Epithelial cell of esophagus (primary cell): ENCODE data around the gene LRP8.

Experiments used
- DNase-seq: peaks from one replicate; pipeline ENCODE4 v3.0.0; 2010; ENCODE audit warnings: low read depth
- H3K4me3 ChIP-seq: 2 replicates; pipeline ENCODE4 v1.5.1; 2011; ENCODE audit warnings: mild to moderate bottlenecking, low read length, control low read depth
- TF ChIP-seq, protein P1 (sequence below): IDR thresholded peaks from 2 replicates; pipeline ENCODE4 v1.5.1; 2011; ENCODE audit warnings: low read depth, mild to moderate bottlenecking, low read length, control low read depth, inconsistent platforms; ENCODE audit not compliant: insufficient read depth; ENCODE audit errors: missing control alignments

LRP8 gene

DNA sequence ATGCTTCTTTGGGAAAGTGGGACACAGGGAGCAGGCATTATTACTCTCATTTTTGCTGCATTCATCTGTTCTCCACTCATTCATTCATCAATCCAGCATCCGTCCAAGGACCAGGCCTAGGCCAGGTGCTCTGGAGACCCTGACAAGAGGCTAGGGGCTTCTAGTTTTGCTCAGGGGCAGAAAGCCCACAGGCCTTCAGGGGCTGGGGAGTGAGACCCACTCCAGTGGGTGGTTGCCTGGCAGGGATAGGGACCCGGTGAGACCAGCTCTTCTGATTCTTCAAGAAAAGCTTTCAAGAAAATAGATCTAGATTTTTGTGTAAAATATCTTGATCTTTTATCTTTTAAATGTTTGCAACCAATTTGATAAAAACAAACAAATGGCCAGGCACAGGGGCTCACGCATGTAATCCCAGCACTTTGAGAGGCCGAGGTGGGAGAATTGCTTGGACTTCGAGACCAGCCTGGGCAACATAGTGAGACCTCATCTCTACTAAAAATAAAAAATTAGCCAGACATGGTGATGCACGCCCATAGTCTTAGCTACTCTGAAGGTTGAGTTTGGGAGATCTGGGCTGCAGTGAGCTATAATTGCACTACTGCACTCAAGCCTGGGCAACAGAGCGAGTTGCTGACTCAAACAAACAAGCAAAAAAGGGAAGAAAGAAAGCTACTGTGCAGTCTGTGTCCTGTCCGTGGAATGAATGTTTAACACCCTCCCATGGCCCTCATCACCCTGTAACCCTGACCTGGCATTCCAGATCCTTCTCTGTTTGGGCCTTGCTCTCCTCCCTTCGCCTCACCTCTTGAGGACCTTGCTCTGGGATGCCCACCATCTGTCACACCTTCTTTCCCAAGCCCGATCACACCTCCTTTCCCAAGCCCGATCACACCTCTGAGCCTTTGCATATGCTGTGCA is 17.3 kb upstream of the LRP8 start:
- TF ChIP-seq, protein P1, sequence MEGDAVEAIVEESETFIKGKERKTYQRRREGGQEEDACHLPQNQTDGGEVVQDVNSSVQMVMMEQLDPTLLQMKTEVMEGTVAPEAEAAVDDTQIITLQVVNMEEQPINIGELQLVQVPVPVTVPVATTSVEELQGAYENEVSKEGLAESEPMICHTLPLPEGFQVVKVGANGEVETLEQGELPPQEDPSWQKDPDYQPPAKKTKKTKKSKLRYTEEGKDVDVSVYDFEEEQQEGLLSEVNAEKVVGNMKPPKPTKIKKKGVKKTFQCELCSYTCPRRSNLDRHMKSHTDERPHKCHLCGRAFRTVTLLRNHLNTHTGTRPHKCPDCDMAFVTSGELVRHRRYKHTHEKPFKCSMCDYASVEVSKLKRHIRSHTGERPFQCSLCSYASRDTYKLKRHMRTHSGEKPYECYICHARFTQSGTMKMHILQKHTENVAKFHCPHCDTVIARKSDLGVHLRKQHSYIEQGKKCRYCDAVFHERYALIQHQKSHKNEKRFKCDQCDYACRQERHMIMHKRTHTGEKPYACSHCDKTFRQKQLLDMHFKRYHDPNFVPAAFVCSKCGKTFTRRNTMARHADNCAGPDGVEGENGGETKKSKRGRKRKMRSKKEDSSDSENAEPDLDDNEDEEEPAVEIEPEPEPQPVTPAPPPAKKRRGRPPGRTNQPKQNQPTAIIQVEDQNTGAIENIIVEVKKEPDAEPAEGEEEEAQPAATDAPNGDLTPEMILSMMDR = no peak
- no peak for DNase-seq
- H3K4me3 ChIP-seq = no peak overlapping the region

DNA sequence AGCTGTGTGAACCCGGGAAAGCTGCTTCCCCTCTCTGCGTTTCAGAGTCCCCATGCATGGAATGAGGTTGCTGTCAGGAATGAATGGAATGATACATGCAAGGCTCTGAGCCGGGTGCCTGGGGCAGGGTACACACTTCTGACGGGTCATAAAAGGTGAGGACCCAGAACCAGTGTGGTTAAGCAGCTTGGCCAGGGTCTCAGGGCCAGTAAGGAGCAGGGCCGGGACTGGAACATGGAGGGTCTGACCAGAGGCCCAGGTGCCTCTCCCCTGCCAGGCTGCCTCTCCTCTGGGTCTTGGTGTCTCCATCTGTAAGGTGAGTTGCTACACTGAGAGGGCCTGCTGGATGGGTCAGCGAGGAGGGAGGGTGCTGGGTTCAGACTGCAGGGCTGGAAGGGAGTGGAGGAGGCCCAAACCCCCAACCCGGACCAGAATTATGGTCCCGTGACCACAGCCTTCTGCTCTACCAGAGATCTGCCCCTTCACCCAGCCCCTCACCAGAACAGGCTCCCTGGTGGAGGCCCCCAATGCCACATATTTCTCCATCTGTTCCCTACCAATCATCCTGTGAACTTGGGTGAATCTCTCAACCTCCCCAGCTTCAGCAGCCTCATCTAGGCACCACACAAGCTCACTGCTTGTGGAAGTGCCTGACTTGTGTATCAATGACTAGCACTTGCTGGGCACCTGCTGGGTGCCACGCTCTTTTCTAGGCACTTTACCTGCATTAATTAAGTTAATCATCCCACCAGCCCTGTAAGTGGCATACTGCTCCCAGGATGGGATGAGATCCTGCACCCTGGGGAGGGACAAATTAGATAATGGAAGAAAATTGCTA is 16.2 kb upstream of the LRP8 start:
- TF ChIP-seq, protein P1 = no peak
- DNase-seq = no peak
- H3K4me3 ChIP-seq = no peak overlapping the region

DNA sequence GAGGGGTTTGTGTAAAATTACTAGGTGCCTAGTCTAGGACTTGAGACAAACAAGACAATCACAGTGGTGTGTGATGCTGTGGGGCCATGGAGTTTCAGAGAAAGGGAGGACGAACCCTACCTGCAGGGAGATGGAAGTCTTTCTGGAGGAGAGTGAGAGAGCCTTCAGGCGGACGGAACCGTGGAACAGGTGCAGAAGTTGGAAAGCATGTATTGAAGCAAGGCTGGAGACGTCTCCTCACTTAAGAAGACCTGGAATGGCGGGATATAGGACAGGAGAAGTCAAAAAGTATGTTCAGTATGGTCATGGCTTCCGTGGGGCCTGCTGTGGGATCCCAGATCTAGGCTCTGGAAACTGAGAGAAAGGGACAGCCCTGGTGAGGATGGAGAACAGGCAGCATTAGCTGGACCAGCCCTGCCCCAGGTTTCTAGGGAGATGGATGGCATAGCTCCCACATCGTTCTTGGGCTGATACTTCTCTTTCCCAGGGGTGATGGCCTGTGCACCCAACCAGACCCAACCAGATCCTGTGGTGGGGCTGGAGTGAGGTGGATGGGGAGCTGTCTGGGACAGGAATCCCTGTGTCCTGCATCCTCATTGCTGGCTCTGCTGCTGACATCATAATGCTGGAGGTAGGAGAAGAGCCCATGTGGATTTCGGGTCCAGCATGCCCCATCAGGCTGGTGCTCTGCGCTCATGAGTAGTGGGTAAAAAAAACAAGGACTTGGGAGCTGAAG is 15.0 kb upstream of the LRP8 start:
- TF ChIP-seq, protein P1 = no peak
- H3K4me3 ChIP-seq = no peak overlapping the region
- no peak for DNase-seq

DNA sequence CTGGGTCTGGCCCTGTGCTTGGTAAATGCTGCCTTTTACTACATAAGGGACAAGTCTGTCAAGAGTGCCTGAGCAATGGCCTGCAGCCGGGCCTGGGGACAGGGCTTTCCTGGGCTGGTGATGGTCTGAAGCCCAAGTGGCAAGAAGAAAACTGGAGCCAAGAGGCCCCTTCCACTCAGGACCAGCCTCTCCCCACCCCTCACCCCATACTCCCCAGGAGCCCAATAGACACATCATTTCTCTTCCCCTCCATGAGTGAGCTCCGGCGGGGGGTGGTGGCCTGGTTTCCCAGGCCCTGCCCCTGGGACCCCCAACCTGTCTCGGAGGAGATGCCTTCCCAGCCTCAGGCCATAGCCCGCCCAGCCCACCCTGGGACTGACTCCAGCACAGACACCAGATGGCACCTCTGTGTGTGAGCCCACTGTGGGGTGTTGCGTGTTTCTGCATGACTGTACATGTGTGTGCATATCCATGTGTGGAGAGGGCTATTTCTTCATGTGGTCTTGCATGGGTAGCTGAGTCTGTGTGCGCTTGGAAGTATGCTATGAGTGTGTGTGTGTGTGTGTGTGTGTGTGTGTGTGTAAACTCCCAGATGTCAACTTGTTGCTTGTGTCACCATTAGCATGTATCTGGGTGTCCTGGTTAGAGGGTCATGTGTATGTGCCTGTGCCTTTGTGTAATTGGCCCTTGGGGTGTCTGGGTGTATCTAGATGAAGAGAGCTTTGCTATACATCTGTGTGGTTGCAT is 14.3 kb upstream of the LRP8 start:
- DNase-seq = no peak
- TF ChIP-seq, protein P1 = no peak
- H3K4me3 ChIP-seq = no peak overlapping the region

DNA sequence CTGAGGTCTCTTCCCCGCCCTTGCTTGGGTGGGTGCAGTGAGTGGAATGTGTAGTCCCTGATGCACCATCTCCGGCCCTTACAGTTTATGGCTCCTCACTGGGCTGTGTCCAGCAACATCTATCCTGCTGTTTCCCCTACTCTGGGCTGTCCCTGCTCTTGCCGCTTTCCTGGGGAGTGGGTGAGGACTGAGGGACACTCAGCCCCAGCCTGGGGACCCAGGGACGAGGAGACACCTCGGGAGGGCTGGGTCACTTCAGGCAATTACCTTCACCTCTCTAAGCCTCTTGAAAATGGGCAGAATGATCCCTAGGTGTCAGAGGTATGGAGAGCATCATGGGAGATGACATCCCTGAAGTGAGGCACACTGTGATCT is 13.6 kb upstream of the LRP8 start:
- TF ChIP-seq, protein P1 = no peak
- DNase-seq = no peak
- no peak overlapping the region for H3K4me3 ChIP-seq

DNA sequence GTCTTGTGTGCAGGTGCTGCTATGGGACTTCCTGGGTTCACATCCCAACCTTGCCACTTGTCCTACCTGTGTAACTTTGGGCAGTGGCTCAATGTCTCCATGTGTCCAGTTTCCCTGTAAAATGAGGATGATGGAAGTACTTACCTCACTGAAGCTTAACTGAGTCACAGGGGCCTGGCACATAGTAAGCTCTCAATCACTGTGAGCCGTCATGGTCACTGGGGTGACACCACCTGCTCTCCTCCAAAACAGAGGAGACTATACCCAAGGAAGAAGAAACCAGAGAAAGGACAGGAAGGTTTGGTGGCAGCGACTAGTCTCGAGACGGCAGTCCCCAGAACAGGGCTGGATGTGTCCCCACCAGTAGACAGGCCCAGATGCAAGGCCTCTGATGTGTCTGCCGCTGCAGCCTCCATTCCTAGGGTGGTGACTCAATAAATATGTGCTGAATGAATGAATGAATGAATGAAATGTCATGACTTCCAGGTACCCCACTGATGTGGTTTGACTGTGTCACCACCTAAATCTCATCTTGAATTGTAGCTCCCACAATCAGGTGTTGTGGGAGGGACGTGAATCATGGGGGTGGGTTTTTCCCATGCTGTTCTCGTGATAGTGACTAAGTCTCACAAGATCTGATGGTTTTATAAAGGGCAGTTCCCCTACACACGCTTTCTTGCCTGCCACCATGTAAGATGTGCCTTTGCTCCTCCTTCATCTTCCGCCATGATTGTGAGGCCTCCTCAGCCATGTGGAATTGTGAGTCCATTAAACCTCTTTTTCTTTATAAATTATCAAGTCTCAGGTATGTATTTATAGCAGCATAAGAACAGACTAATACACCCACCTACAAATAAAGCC is 13.0 kb upstream of the LRP8 start:
- no peak overlapping the region for H3K4me3 ChIP-seq
- DNase-seq = no peak
- TF ChIP-seq, protein P1 = no peak
